ENCODE results near the gene RNF44. TPM values are rescaled to one million over a fixed set of nuclear protein-coding genes. Genes with fewer than 3 reads are reported as not detected.

RNF44 gene
- total RNA-seq, 1 experiment from 2014 or later: 58.4 TPM

- Histone ChIP-seq H3K9me3 (ENCODE audit: control insufficient read depth in 1 of 2, insufficient read depth in 1 of 2, low read depth in 1 of 2, low read length in 2 of 2) (no peaks in the 10 kb centered on the region), H3K4me3 (replicated peaks in 1 of 2; ENCODE audit: low read depth in 1 of 2, low read length in 2 of 2) (no peak overlapping the region), H3K79me2 (ENCODE audit: insufficient read depth, low read length) (peaks cover 40% of the 10 kb centered on the region), H3K4me1 (ENCODE audit: control insufficient read depth in 1 of 2, insufficient read depth in 2 of 2, low read length in 2 of 2) (peaks cover 6 to 16% of the 10 kb centered on the region in 2 experiments; a peak in 2 of 4 replicates), H3K27me3 (ENCODE audit: insufficient read depth, low read length) (no peaks in the 10 kb centered on the region), H3K4me2 (ENCODE audit: low read length) (no peak overlapping the region), H3K27ac (ENCODE audit: low read depth, low read length) (no peak overlapping the region; the same call in 1 of the 2 replicates), H3K36me3 (ENCODE audit: control insufficient read depth in 1 of 2, insufficient read depth in 2 of 2, low read length in 2 of 2) (peaks cover 3 to 30% of the 10 kb centered on the region in 2 experiments; a peak in 2 of 4 replicates), H2AFZ (ENCODE audit: low read depth, low read length, poor library complexity, severe bottlenecking) (no peak overlapping the region), H4K20me1 (ENCODE audit: insufficient read depth) (no peaks in the 10 kb centered on the region), H3K9me2 (ENCODE audit: insufficient read depth) (no peaks in the 10 kb centered on the region), H3K9ac (ENCODE audit: low read length) (no peak overlapping the region)
- intact Hi-C loops (cut with micrococcal nuclease): no loop called here
- no TSS peak for BruUV-seq (replicated peaks)
- TF ChIP-seq POLR2A (IDR thresholded peaks at IDR 0.05; ENCODE audit: borderline replicate concordance, extremely low read depth, insufficient read depth, insufficient read length) (no peak), YY1 (IDR thresholded peaks at IDR 0.05; ENCODE audit: extremely low read depth, insufficient replicate concordance, low read depth, low read length) (no peak), MAX (IDR thresholded peaks at IDR 0.05) (no peak), CEBPB (IDR thresholded peaks at IDR 0.05; ENCODE audit: low read depth) (no peak), ZFX (IDR thresholded peaks at IDR 0.05) (no peak), CBX3 (IDR thresholded peaks at IDR 0.05; ENCODE audit: low read depth) (no peak), ELF1 (IDR thresholded peaks at IDR 0.05; ENCODE audit: borderline replicate concordance, low read depth) (no peak), SP1 (IDR thresholded peaks at IDR 0.05; ENCODE audit: low read depth) (no peak), JUND (IDR thresholded peaks at IDR 0.05) (no peak), ZNF274 (IDR thresholded peaks at IDR 0.05; ENCODE audit: low read depth, low read length) (no peak), EZH2 (IDR thresholded peaks at IDR 0.05) (no peak)
- ChIA-PET RAD21 (ENCODE audit: low non-redundant PET in 1 of 2, low total read pairs in 2 of 2, uncharacterized antibody in 2 of 2, unreplicated experiment in 2 of 2) (no interaction called here), POLR2A (no interaction called here), CTCF (no interaction called here)
- ATAC-seq (peak; percentile 20; the same call in 1 of the 2 replicates), DNase-seq (ENCODE audit: low read depth, low spot score) (no peak)
Measured at GRCh38 chr5:176530983-176531901, 6.0 kb downstream of the RNF44 start.
